HepG2 (cell line): ENCODE measurements around the gene CRYZ. TPM values are rescaled to one million over a fixed set of nuclear protein-coding genes. Genes with fewer than 3 reads are reported as not detected.

Experiments used
- CHD4 ChIP-seq: fragments of 200-600 bp; sonication (generic); IDR thresholded peaks from 2 replicates; pipeline ENCODE4 v1.7.0; 2017; ENCODE audit warnings: mild to moderate bottlenecking, low read length, borderline replicate concordance
- HNRNPLL ChIP-seq: fragments of 200-400 bp; formaldehyde crosslinking; IDR thresholded peaks from 2 replicates; pipeline ENCODE4 v1.6.1; 2017; ENCODE audit warnings: mild to moderate bottlenecking, low read depth, low read length; ENCODE audit not compliant: poor library complexity, severe bottlenecking
- ISX ChIP-seq: sonication (generic); formaldehyde crosslinking; conservative IDR thresholded peaks from 2 replicates; pipeline ENCODE4 v1.5.0; 2020; ENCODE audit warnings: missing genetic modification reagents
- SETDB1 ChIP-seq: sonication (generic); formaldehyde crosslinking; IDR thresholded peaks from 2 replicates; pipeline ENCODE4 v1.5.1; 2020; ENCODE audit warnings: missing genetic modification reagents, mild to moderate bottlenecking, borderline replicate concordance
- SMAD3 ChIP-seq: sonication (generic); formaldehyde crosslinking; IDR thresholded peaks from 2 replicates; pipeline ENCODE4 v1.4.0; 2020; ENCODE audit warnings: missing genetic modification reagents
- SMARCC2 ChIP-seq: fragments of 450-650 bp; IDR thresholded peaks from 2 replicates; pipeline ENCODE4 v1.6.1; 2017; ENCODE audit warnings: antibody characterized with exemption, mild to moderate bottlenecking
- SNAI1 ChIP-seq: sonication (generic); formaldehyde crosslinking; IDR thresholded peaks from 2 replicates; pipeline ENCODE4 v1.5.0; 2020; ENCODE audit warnings: mild to moderate bottlenecking, missing genetic modification reagents, borderline replicate concordance
- THAP9 ChIP-seq: sonication (generic); formaldehyde crosslinking; IDR thresholded peaks from 2 replicates; pipeline ENCODE4; 2020; ENCODE audit warnings: missing genetic modification reagents, mild to moderate bottlenecking, borderline replicate concordance
- ZBTB25 ChIP-seq: IDR thresholded peaks from 2 replicates; pipeline ENCODE4 v1.6.1; 2018; ENCODE audit warnings: missing genetic modification reagents
- ZBTB38 ChIP-seq: sonication (generic); formaldehyde crosslinking; IDR thresholded peaks from 2 replicates; pipeline ENCODE4 v1.5.1; 2020; ENCODE audit warnings: mild to moderate bottlenecking, missing genetic modification reagents
- ZFP82 ChIP-seq: sonication (generic); formaldehyde crosslinking; IDR thresholded peaks from 2 replicates; pipeline ENCODE4 v1.5.1; 2020; ENCODE audit warnings: mild to moderate bottlenecking, missing genetic modification reagents, borderline replicate concordance
- ZFX ChIP-seq: sonication (generic); formaldehyde crosslinking; IDR thresholded peaks from 2 replicates; pipeline ENCODE4 v1.4.0; 2020; ENCODE audit warnings: mild to moderate bottlenecking, low read depth, missing genetic modification reagents, moderate library complexity
- ZNF101 ChIP-seq: sonication (generic); formaldehyde crosslinking; IDR thresholded peaks from 2 replicates; pipeline ENCODE4 v1.4.0; 2020; ENCODE audit warnings: mild to moderate bottlenecking, low read depth, missing genetic modification reagents, borderline replicate concordance
- ZNF232 ChIP-seq: sonication (generic); formaldehyde crosslinking; IDR thresholded peaks from 2 replicates; pipeline ENCODE4 v1.4.0; 2020; ENCODE audit warnings: missing genetic modification reagents, borderline replicate concordance
- ZNF446 ChIP-seq: sonication (generic); formaldehyde crosslinking; IDR thresholded peaks from 2 replicates; pipeline ENCODE4 v1.5.0; 2020; ENCODE audit warnings: mild to moderate bottlenecking, missing genetic modification reagents
- ZNF563 ChIP-seq: sonication (generic); formaldehyde crosslinking; IDR thresholded peaks from 2 replicates; pipeline ENCODE4 v1.8.0; 2022; ENCODE audit warnings: mild to moderate bottlenecking, moderate library complexity, missing genetic modification reagents
- ZNF619 ChIP-seq: sonication (generic); formaldehyde crosslinking; IDR thresholded peaks from 2 replicates; pipeline ENCODE4 v1.4.0; 2020; ENCODE audit warnings: mild to moderate bottlenecking, missing genetic modification reagents
- polyA plus RNA-seq, 8 experiments: library from polyadenylated mRNA; depleted of rRNA in 3 of 8; stranded (reverse) in 7 of 8; unstranded in 1 of 8; fragments of >200 nt; fragmentation: Illumina TruSeq in 4 of 8; extraction: Trizol in 4 of 8; gene quantifications; 2 replicates each; pipeline versions ENCODE4 v1.2.1 to v1.2.3, GENCODE V29; 2011 to 2016; ENCODE audit warnings: low read depth in 4 of 8, missing spikeins in 1 of 8, mixed read lengths in 1 of 8; ENCODE audit not compliant: insufficient read depth in 1 of 8
- total RNA-seq, 5 experiments: library from RNA; depleted of rRNA; stranded (reverse); fragments of >200 nt; fragmentation: Illumina TruSeq; extraction: Trizol; gene quantifications; 2 replicates each; pipeline ENCODE4 v1.2.3, GENCODE V29; 2016; ENCODE audit warnings: low read depth in 1 of 5
- TF ChIP-seq, protein P1 (sequence below): sonication (generic); formaldehyde crosslinking; IDR thresholded peaks from 2 replicates; pipeline ENCODE4 v1.4.0; 2020; ENCODE audit warnings: missing genetic modification reagents; ENCODE audit errors: not compliant biosample characterization
- TF ChIP-seq, protein P2 (sequence below): IDR thresholded peaks from 2 replicates; pipeline ENCODE4 v1.6.1; 2018; ENCODE audit warnings: missing genetic modification reagents, mild to moderate bottlenecking, missing compliant biosample characterization
- TF ChIP-seq, protein P3 (sequence below): sonication (generic); formaldehyde crosslinking; IDR thresholded peaks from 2 replicates; pipeline ENCODE4 v1.4.0; 2020; ENCODE audit warnings: missing genetic modification reagents, borderline replicate concordance
- TF ChIP-seq, protein P4 (sequence below): sonication (generic); formaldehyde crosslinking; IDR thresholded peaks from 2 replicates; pipeline ENCODE4 v1.5.0; 2020; ENCODE audit warnings: missing genetic modification reagents

CRYZ gene
- total and polyA plus RNA-seq, 2 of the 13 experiments (the other 11 are each of a cell fraction or from before 2014, with no cell fraction given) = 115 to 211 TPM

GRCh38 chr1:74732960-74733603 lies at the start of gene CRYZ, which contains the start of gene TYW3 (continued):
- TF ChIP-seq CHD4 (0 out of 2 replicates have a peak, but pooled peaks have one; percentile 48), ZBTB38 (CRISPR knock-in tag) (peak; percentile 79), ZNF101 (CRISPR knock-in tag) (no peak), SNAI1 (CRISPR knock-in tag) (peak; percentile 63; the same call in 1 of the 2 replicates), SETDB1 (CRISPR knock-in tag) (no peak), THAP9 (CRISPR knock-in tag) (peak; percentile 99), ZFP82 (0 out of 2 replicates have a peak, but pooled peaks have one; percentile 47), ZNF446 (peak; percentile 70; the same call in 1 of the 2 replicates), ZNF619 (CRISPR knock-in tag) (peak; percentile 91), SMARCC2 (no peak), ZNF232 (CRISPR knock-in tag) (peak; percentile 57; the same call in 1 of the 2 replicates), ZFX (CRISPR knock-in tag) (peak; percentile 74), ZBTB25 (CRISPR knock-in tag) (peak; percentile 92), HNRNPLL (peak; percentile 34), ISX (CRISPR knock-in tag) (no peak), ZNF563 (CRISPR knock-in tag) (peak; percentile 85), SMAD3 (CRISPR knock-in tag) (peak; percentile 90)
- TF ChIP-seq, protein P1, sequence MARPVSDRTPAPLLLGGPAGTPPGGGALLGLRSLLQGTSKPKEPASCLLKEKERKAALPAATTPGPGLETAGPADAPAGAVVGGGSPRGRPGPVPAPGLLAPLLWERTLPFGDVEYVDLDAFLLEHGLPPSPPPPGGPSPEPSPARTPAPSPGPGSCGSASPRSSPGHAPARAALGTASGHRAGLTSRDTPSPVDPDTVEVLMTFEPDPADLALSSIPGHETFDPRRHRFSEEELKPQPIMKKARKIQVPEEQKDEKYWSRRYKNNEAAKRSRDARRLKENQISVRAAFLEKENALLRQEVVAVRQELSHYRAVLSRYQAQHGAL (CRISPR knock-in tag) = no peak
- TF ChIP-seq, protein P2, sequence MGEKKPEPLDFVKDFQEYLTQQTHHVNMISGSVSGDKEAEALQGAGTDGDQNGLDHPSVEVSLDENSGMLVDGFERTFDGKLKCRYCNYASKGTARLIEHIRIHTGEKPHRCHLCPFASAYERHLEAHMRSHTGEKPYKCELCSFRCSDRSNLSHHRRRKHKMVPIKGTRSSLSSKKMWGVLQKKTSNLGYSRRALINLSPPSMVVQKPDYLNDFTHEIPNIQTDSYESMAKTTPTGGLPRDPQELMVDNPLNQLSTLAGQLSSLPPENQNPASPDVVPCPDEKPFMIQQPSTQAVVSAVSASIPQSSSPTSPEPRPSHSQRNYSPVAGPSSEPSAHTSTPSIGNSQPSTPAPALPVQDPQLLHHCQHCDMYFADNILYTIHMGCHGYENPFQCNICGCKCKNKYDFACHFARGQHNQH (CRISPR knock-in tag) = peak; percentile 67; the same call in 1 of the 2 replicates
- TF ChIP-seq, protein P3, sequence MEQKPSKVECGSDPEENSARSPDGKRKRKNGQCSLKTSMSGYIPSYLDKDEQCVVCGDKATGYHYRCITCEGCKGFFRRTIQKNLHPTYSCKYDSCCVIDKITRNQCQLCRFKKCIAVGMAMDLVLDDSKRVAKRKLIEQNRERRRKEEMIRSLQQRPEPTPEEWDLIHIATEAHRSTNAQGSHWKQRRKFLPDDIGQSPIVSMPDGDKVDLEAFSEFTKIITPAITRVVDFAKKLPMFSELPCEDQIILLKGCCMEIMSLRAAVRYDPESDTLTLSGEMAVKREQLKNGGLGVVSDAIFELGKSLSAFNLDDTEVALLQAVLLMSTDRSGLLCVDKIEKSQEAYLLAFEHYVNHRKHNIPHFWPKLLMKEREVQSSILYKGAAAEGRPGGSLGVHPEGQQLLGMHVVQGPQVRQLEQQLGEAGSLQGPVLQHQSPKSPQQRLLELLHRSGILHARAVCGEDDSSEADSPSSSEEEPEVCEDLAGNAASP (CRISPR knock-in tag) = peak; percentile 70
- TF ChIP-seq, protein P4, sequence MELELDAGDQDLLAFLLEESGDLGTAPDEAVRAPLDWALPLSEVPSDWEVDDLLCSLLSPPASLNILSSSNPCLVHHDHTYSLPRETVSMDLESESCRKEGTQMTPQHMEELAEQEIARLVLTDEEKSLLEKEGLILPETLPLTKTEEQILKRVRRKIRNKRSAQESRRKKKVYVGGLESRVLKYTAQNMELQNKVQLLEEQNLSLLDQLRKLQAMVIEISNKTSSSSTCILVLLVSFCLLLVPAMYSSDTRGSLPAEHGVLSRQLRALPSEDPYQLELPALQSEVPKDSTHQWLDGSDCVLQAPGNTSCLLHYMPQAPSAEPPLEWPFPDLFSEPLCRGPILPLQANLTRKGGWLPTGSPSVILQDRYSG = no peak
